Calu3 (cell line): ENCODE results near the gene C1QTNF6. TPM values are rescaled to one million over a fixed set of nuclear protein-coding genes. Genes with fewer than 3 reads are reported as not detected.

ENCODE experiments used
- BruUV-seq: library from RNA; stranded (reverse); fragments of 400-500 nt; replicated peaks from 2 replicates; lab custom pipeline; 2021; lab: Mats Ljungman, UMichigan
- CTCF ChIA-PET: fragments of 300-600 bp; sonication (Branson Sonifier 250); formaldehyde crosslinking; loops from one replicate; lab custom pipeline; 2022; ENCODE audit warnings: antibody characterized with exemption; lab: Charles Lee
- DNase-seq: peaks from one replicate; pipeline ENCODE4 v3.0.0; 2022
- H3K27ac Mint-ChIP-seq: one replicate; pipeline ENCODE4 v1.8.0; 2022; ENCODE audit warnings: mixed read lengths; ENCODE audit not compliant: unreplicated experiment
- H3K27me3 Mint-ChIP-seq: one replicate; pipeline ENCODE4 v1.8.0; 2022; ENCODE audit warnings: mixed read lengths; ENCODE audit not compliant: unreplicated experiment
- H3K36me3 Mint-ChIP-seq: one replicate; pipeline ENCODE4 v1.8.0; 2022; ENCODE audit warnings: mild to moderate bottlenecking, moderate library complexity, mixed read lengths; ENCODE audit not compliant: insufficient read depth, unreplicated experiment
- H3K4me1 Mint-ChIP-seq: one replicate; pipeline ENCODE4 v1.8.0; 2022; ENCODE audit warnings: mild to moderate bottlenecking, low read depth, mixed read lengths; ENCODE audit not compliant: unreplicated experiment
- H3K4me3 Mint-ChIP-seq: one replicate; pipeline ENCODE4 v1.8.0; 2022; ENCODE audit warnings: mild to moderate bottlenecking, low read depth, moderate library complexity, mixed read lengths; ENCODE audit not compliant: unreplicated experiment
- H3K9me3 Mint-ChIP-seq: one replicate; pipeline ENCODE4 v1.8.0; 2022; ENCODE audit warnings: low read depth, mixed read lengths; ENCODE audit not compliant: unreplicated experiment
- intact Hi-C: fragments of 100-400 bp; cut with micrococcal nuclease; formaldehyde crosslinking; loops from one replicate; pipeline ENCODE4 v1.10.0; 2022; ENCODE audit not compliant: unreplicated experiment
- total RNA-seq: library from RNA; stranded (reverse); gene quantifications from 2 replicates; pipeline ENCODE4 v1.2.3, GENCODE V29; 2022
- TF ChIP-seq, protein P1 (sequence below): fragments of 200-600 bp; IDR thresholded peaks from one replicate; pipeline ENCODE4 v1.8.0; 2022; ENCODE audit warnings: antibody characterized with exemption; ENCODE audit not compliant: unreplicated experiment

C1QTNF6 gene
- total RNA-seq, 1 experiment from 2014 or later, result 6.2 TPM

DNA sequence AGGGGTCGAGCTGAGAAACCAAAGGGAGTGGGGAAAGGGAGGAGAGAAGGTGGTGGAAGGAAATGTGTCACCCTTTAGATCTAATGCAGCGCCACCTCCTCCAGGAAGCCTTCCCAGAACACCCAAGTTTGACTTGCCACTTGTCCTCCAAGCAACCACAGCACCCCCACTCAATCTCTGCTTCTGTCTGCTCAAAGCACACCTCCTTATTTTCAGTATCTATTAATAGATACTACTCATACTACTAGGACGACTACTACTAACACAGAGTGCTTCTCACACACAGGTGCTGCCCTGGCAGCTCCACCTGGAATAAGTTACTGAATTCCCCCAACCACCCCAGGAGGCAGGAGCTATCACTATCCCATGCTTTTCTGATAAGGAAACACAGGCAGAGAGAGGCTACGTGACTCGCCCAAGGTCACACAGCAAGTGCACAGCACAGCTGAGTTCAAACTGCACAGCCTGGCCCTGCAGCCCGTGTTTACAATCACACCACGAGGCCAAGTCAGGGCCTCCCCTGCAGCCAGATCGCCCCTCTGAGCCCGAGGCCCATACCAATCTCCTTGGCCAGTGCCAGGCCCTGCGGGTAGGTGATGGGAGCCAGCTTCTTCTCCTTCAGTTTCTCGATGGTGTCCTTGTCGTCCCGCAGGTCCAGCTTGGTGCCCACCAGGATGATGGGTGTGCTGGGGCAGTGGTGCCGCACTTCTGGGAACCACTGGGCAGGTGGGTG lies 42.8 kb upstream of the C1QTNF6 start:
- intact Hi-C loops, result no loop called here
- BruUV-seq, result no TSS peak
- H3K4me1 Mint-ChIP-seq, result peaks cover 29% of the 10 kb centered on the region
- no peaks in the 10 kb centered on the region for H3K27me3 Mint-ChIP-seq
- TF ChIP-seq, protein P1, sequence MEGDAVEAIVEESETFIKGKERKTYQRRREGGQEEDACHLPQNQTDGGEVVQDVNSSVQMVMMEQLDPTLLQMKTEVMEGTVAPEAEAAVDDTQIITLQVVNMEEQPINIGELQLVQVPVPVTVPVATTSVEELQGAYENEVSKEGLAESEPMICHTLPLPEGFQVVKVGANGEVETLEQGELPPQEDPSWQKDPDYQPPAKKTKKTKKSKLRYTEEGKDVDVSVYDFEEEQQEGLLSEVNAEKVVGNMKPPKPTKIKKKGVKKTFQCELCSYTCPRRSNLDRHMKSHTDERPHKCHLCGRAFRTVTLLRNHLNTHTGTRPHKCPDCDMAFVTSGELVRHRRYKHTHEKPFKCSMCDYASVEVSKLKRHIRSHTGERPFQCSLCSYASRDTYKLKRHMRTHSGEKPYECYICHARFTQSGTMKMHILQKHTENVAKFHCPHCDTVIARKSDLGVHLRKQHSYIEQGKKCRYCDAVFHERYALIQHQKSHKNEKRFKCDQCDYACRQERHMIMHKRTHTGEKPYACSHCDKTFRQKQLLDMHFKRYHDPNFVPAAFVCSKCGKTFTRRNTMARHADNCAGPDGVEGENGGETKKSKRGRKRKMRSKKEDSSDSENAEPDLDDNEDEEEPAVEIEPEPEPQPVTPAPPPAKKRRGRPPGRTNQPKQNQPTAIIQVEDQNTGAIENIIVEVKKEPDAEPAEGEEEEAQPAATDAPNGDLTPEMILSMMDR, result no peak
- H3K36me3 Mint-ChIP-seq, result peaks cover 9% of the 10 kb centered on the region
- no peak for DNase-seq
- no peaks in the 10 kb centered on the region for H3K9me3 Mint-ChIP-seq
- CTCF ChIA-PET, result no interaction called here
- H3K4me3 Mint-ChIP-seq, result no peak overlapping the region
- no peak overlapping the region for H3K27ac Mint-ChIP-seq

DNA sequence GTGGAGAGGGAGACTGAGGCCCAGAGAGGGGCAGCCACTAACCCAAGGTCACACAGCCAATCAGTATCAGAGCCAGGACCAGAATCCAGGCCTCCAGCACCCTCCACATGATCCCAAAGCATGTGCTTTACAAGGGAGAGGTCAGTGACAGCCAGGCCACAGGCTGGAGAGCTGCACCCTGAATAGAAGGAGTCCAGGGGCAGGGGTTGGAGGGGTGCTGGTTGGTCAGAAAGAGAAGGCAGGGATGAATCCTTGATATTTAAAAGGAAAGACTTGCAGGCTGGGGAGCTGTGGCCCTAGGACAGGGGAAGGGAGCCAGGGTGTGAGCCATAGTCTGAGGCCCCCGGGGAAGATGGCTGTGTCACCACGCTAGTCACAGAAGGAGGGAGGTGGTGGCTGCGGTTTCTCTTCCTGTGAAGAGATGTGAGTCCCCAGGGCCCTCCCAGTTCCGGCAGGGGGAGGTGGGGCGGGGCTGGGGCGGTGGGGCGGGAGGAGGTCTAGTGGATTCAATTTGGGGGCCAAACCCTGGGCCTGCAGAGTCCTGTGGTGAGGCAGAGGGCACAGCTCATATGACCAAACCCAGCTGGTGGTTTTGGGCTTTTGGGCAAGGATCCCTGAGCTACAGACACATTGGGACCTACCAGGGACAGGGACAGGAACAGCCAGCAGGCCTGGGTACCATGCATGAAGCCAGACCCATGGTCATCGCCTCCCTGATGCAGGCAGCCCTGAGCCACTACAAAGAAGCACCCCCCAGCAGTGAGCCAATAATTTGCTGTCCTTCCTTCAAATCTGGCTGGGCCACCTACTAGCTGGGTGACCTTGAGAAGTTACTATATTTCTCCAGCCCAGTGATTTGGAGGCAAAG lies 42.0 kb upstream of the C1QTNF6 start:
- no peak for DNase-seq
- TF ChIP-seq, protein P1, result no peak
- Mint-ChIP-seq H3K27ac (peak overlapping the region; percentile 38), H3K4me1 (peaks cover 29% of the 10 kb centered on the region), H3K27me3 (no peaks in the 10 kb centered on the region), H3K9me3 (no peaks in the 10 kb centered on the region), H3K4me3 (no peak overlapping the region), H3K36me3 (peaks cover 9% of the 10 kb centered on the region)
- CTCF ChIA-PET, result interaction anchor here (0.6 to 0.8 kb wide), 3 partner anchors 13 to 333 kb away, joined by 3 read pairs; no protein-coding TSS in a partner anchor
- intact Hi-C loops, result no loop called here
- BruUV-seq, result no TSS peak

DNA sequence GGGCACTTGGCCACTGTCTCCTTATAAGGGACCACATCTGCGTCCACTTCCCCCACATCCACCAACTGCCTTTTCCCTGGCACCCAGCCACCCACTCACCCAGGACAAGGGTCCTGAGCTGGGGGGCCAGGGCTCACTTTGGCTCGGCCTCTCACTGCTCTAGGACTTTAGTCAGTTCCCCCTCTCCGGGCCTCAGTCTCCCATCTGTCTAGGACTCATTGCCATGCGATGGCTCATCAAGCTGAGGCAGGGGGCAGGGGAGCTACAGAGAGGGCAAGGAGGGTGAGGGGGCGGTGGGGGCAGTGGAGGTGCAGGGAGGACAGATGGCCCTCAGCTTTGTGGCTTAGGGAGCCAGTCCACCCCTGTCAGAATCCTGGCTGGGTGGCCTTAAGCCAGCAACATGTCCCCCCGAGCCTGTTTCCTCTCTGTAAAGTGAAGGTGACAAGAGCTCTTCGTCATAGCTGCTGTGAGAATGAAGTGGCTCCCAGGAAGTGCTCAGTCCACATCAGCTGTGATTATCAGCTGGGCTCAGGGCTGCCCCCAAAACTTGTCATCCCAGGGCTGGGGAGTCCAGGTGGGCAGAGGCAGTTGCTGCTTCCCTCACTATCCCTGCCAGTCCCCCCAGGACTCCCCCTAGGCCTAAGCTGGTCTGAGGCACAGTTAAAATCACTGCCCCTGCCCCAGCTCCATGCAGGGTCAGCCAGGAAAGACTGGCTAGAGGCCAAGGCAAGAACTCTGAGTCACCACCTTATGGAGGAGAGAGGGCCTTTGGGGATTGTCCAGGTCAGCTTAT lies 41.2 kb upstream of the C1QTNF6 start:
- no peaks in the 10 kb centered on the region for H3K27me3 Mint-ChIP-seq
- peak overlapping the region; percentile 38 for H3K27ac Mint-ChIP-seq
- H3K4me3 Mint-ChIP-seq, result no peak overlapping the region
- CTCF ChIA-PET, result interaction anchor here (0.6 to 1.2 kb wide), 5 partner anchors 14 to 333 kb away, joined by 3 to 5 read pairs (median 3); no protein-coding TSS in a partner anchor
- H3K4me1 Mint-ChIP-seq, result peaks cover 29% of the 10 kb centered on the region
- DNase-seq, result peak; percentile 44
- BruUV-seq, result no TSS peak
- TF ChIP-seq, protein P1, result no peak
- no peaks in the 10 kb centered on the region for H3K9me3 Mint-ChIP-seq
- peaks cover 9% of the 10 kb centered on the region for H3K36me3 Mint-ChIP-seq
- intact Hi-C loops, result no loop called here
